Esophagus squamous epithelium (tissue), 4 donors: Measurements from ENCODE around the gene LILRA1.

Experiments
- POLR2A ChIP-seq, 4 donors: fragments of 450-650 bp; IDR thresholded peaks; one replicate each; pipeline ENCODE4 v1.6.1; 2017; ENCODE audit warnings: antibody characterized with exemption in 4 of 4, mild to moderate bottlenecking in 4 of 4, moderate library complexity in 3 of 4
- TF ChIP-seq, protein P1 (sequence below), 6 experiments: fragments of 450-650 bp in 4 of 6; fragments of 200-600 bp in 2 of 6; sonication (generic) in 2 of 6; IDR thresholded peaks; one replicate each; pipeline ENCODE4 v1.5.1; 2016 to 2019; ENCODE audit warnings: antibody characterized with exemption in 6 of 6, mild to moderate bottlenecking in 4 of 6, moderate library complexity in 4 of 6

- TF ChIP-seq, protein P1, sequence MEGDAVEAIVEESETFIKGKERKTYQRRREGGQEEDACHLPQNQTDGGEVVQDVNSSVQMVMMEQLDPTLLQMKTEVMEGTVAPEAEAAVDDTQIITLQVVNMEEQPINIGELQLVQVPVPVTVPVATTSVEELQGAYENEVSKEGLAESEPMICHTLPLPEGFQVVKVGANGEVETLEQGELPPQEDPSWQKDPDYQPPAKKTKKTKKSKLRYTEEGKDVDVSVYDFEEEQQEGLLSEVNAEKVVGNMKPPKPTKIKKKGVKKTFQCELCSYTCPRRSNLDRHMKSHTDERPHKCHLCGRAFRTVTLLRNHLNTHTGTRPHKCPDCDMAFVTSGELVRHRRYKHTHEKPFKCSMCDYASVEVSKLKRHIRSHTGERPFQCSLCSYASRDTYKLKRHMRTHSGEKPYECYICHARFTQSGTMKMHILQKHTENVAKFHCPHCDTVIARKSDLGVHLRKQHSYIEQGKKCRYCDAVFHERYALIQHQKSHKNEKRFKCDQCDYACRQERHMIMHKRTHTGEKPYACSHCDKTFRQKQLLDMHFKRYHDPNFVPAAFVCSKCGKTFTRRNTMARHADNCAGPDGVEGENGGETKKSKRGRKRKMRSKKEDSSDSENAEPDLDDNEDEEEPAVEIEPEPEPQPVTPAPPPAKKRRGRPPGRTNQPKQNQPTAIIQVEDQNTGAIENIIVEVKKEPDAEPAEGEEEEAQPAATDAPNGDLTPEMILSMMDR (IDR thresholded peaks at IDR 0.05): no peak
- TF ChIP-seq POLR2A (IDR thresholded peaks at IDR 0.05): no peak
These were observed 20.6 kb upstream of the LILRA1 start for GRCh38 chr19:54572696-54573311.
